Measurements from ENCODE around the gene UHRF1.
"Not testable (repeated sequence)": the region's sequence is repeated elsewhere in the genome, so short reads cannot be mapped to it uniquely, and the experiment has no call there.

Gene UHRF1

GRCh38 chr19:4929186-4929585 lies 19.9 kb downstream of the UHRF1 start:
- TF ChIP-seq, protein P1, sequence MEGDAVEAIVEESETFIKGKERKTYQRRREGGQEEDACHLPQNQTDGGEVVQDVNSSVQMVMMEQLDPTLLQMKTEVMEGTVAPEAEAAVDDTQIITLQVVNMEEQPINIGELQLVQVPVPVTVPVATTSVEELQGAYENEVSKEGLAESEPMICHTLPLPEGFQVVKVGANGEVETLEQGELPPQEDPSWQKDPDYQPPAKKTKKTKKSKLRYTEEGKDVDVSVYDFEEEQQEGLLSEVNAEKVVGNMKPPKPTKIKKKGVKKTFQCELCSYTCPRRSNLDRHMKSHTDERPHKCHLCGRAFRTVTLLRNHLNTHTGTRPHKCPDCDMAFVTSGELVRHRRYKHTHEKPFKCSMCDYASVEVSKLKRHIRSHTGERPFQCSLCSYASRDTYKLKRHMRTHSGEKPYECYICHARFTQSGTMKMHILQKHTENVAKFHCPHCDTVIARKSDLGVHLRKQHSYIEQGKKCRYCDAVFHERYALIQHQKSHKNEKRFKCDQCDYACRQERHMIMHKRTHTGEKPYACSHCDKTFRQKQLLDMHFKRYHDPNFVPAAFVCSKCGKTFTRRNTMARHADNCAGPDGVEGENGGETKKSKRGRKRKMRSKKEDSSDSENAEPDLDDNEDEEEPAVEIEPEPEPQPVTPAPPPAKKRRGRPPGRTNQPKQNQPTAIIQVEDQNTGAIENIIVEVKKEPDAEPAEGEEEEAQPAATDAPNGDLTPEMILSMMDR (IDR thresholded peaks at IDR 0.05; ENCODE audit: extremely low read depth, missing control alignments): no peak

GRCh38 chr19:4930664-4931063 lies 21.4 kb downstream of the UHRF1 start:
- TF ChIP-seq, protein P1 (IDR thresholded peaks at IDR 0.05; ENCODE audit: extremely low read depth, missing control alignments): no peak
- no peak for DNase-seq (ENCODE audit: low spot score)

More at GRCh38 chr19:4929186-4929585, 19.9 kb downstream of the UHRF1 start:
- DNase-seq (ENCODE audit: low spot score): no peak

GRCh38 chr19:4932711-4933110 lies 23.4 kb downstream of the UHRF1 start:
- TF ChIP-seq, protein P1 (IDR thresholded peaks at IDR 0.05; ENCODE audit: extremely low read depth, missing control alignments): no peak
- DNase-seq (ENCODE audit: low spot score): no peak

DNA sequence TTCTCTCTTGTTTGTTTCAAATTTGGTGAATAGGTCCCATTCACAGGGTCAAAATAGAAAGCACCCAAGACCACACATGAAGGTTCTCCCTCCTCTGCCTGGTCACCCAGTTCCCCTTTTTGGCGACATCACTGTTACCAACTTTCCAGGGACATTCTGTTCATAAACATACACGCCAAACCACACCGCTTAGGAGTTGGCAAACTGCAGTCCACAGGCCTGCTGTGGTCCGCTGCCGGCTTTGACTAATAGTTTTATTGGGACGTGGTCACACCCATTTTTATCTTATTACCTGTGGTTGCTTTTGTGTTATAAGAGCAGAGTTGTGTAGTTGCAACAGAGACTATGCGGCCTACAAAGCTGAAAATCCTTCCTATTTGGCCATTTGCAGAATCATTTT lies 24.2 kb downstream of the UHRF1 start:
- DNase-seq (ENCODE audit: low spot score): no peak
- TF ChIP-seq, protein P1 (IDR thresholded peaks at IDR 0.05; ENCODE audit: extremely low read depth, missing control alignments): no peak

GRCh38 chr19:4935444-4935843 lies 26.1 kb downstream of the UHRF1 start:
- DNase-seq (ENCODE audit: low spot score): no peak
- TF ChIP-seq, protein P1 (IDR thresholded peaks at IDR 0.05; ENCODE audit: extremely low read depth, missing control alignments): no peak

GRCh38 chr19:4937060-4937459 lies 27.8 kb downstream of the UHRF1 start:
- no peak for DNase-seq (ENCODE audit: low spot score)

DNA sequence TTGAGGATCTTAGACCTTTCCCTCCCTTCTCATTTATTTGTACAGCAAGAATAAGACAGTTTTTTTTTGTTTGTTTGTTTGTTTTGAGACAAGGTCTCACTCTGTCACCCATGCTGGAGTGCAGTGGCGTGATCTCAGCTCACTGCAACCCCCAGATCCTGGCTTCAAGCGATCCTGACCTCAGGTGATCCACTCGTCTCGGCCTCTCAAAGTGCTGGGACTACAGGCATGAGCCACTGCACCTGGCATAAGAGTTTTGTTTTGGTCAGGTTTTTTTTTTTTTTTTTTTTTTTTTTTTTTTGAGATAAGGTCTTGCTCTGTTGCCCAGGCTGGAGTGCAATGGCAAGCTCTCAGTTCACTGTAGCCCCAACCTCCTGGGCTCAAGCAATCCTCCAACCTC lies 29.2 kb downstream of the UHRF1 start:
- not testable (repeated sequence) for DNase-seq (ENCODE audit: low spot score)

More at GRCh38 chr19:4937060-4937459, 27.8 kb downstream of the UHRF1 start:
- TF ChIP-seq, protein P1 (IDR thresholded peaks at IDR 0.05; ENCODE audit: extremely low read depth, missing control alignments): no peak

DNA sequence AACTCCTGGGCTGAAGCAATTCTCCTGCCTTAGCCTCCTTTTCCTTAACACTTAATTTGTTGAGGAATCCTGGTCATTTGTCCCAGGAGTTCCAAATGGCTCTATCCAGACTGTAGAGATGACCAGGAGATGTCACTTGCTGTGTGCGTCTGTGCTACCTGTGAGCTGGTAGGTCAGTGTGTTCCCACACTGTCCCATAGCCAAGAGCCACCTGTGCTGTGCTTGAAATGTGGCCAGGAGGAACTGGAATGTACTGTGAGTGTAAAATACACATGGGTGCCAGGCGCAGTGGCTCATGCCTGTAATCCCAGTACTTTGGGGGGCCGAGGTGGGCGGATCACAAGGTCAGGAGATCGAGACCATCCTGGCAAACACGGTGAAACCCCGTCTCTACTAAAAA lies 30.2 kb downstream of the UHRF1 start:
- TF ChIP-seq, protein P1 (IDR thresholded peaks at IDR 0.05; ENCODE audit: extremely low read depth, missing control alignments): no peak
- no peak for DNase-seq (ENCODE audit: low spot score)

DNA sequence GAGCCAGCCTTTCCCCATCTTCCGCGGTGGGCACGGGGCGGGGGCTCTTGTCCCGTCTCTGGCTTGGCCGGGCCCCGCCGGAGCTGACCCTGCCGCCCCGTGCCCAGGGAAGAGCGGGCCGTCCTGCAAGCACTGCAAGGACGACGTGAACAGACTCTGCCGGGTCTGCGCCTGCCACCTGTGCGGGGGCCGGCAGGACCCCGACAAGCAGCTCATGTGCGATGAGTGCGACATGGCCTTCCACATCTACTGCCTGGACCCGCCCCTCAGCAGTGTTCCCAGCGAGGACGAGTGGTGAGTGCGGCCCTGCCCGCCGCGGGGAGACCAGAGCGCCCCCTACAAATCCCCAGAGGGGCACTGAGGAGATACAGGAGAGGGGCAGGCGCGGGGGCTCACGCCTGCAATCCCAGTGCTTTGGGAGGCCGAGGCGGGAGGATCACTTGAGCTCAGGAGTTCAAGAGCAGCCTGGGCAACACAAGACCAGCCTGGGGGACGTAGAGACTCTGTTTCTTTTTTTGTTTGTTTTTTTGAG lies 32.4 kb downstream of the UHRF1 start:
- not testable (repeated sequence) for DNase-seq (ENCODE audit: low spot score)

DNA sequence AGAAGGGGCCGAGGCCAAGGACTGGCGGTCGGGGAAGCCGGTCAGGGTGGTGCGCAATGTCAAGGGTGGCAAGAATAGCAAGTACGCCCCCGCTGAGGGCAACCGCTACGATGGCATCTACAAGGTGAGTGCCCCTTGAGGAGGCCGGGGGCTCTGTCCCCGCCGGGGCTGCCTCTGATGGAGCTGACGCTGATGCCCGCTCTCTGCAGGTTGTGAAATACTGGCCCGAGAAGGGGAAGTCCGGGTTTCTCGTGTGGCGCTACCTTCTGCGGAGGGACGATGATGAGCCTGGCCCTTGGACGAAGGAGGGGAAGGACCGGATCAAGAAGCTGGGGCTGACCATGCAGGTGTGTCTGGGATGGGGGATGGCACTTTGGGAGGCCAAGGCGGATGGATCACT lies 41.3 kb downstream of the UHRF1 start:
- not testable (repeated sequence) for DNase-seq (ENCODE audit: low spot score)
